ENCODE data around the gene NTN4. TPM values are rescaled to one million over a fixed set of nuclear protein-coding genes. Genes with fewer than 3 reads are reported as not detected.
A peak's percentile ranks its signal among the peaks of the same experiment; 100 is the strongest.
"Not testable (repeated sequence)": the region's sequence is repeated elsewhere in the genome, so short reads cannot be mapped to it uniquely, and the experiment has no call there.

The NTN4 gene
- polyA plus RNA-seq, 12 donors = 20.4 to 55.4 (median 50.0) TPM; not detected in 1

- no peak for DNase-seq
Observed at GRCh38 chr12:95671265-95671664, 119.3 kb downstream of the NTN4 start.

DNA sequence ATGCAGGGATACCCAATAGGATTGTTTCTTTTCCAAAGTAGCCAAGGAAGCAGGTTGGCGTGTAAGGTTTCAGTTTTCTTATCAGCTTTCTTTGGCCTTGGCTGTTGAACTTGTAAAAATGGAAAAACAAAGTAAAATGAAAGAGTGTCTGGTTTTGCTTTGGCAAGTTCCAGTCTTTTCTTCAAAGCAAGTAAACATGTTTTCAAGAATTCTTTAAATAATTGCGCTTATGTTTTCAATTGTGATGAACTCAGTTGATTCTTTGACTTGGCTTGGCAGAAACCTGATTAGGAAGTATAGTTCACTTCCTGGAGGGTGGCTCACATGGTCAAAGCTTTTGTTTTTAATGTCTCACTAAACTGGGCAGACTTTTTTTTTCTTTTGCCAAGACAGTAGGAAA is 127.0 kb downstream of the NTN4 start:
- DNase-seq = no peak

- DNase-seq = no peak
Observed at GRCh38 chr12:95661360-95661759, 129.2 kb downstream of the NTN4 start.

GRCh38 chr12:95658386-95658785 is 132.2 kb downstream of the NTN4 start:
- no peak for DNase-seq

- not testable (repeated sequence) for DNase-seq
Observed at GRCh38 chr12:95654665-95655064, 135.9 kb downstream of the NTN4 start.

- DNase-seq = no peak
Observed at GRCh38 chr12:95653771-95654546, 136.6 kb downstream of the NTN4 start.

DNA sequence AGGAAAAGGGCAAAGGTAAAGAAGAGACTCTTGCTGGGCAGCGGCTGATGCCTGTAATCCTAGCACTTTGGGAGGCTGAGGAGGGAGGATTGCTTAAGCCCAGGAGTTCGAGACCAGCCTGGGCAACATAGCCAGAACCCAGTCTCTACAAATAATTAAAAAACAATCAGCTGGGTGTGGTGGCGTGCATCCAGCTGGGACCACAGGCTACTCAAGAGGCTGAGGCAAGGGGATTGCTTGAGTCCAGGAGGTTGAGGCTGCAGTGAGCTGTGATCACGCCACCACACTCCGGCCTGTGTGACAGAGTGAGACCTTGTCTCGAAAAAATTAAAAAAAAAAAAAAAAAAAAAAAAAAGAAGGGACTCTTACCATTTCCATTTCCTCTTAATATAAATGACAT is 138.9 kb downstream of the NTN4 start:
- DNase-seq = no peak

DNA sequence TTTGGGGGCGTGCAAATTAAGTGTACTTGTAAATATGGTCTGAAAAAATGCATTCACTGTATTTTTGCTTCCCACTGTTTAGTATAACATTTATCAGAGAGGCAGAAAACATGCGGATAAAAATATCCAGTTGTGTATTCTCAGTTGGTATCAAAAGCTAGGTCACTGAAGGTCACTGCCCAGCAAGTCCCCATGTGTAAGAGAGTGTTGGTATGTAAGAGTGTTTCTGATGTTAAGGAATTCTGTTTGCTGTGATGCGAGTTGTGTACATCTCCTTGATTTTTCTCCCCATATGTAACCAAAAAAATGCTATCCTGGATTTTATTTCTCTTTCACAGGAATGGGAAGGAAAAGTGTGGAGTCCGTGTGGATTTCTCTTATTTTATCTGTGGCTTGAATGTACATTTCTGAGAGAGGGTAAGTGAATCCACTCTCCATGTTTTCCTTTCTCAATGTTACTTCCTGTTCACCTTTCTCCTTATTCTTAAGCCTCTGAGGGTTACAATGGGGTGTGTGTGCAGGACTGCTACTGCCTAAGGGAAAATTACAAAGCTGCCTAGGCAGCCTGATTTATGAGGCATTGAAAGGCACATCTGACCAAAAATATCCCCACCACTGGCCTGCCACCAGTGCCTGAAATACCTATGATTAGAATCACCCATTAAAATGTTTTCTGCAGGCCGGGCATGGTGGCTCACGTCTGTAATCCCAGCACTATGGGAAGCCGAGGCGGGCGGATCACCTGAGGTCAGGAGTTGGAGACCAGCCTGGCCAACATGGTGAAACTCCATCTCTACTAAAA is 141.4 kb downstream of the NTN4 start:
- DNase-seq = no peak

GRCh38 chr12:95646781-95647190 is 143.8 kb downstream of the NTN4 start:
- DNase-seq = peak; percentile 63

DNA sequence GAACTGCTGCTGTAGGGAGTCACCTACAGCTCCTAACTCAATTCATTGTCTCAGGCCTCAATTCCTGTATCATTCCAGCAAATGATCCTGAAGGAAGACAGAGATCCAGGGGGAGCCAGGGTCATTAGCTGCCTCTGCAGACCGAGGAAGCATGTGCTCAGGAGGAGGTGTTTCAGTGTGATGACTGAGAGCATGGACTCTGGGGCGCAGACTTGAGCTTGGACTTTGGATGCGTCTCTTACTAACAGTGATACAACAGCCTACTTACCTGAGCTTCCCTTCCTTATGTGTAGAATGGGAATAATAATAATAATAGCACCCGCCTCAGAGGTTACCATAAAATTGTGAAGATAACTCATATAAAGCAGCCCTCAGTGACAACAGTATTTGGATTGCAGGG is 147.3 kb downstream of the NTN4 start:
- DNase-seq = no peak

GRCh38 chr12:95642583-95642982 is 148.0 kb downstream of the NTN4 start:
- DNase-seq = no peak

- no peak for DNase-seq
Observed at GRCh38 chr12:95641299-95641952, 149.1 kb downstream of the NTN4 start.

- DNase-seq = no peak
Observed at GRCh38 chr12:95640516-95640915, 150.0 kb downstream of the NTN4 start.

- peak; percentile 87 for DNase-seq
Observed at GRCh38 chr12:95637471-95638155, 153.0 kb downstream of the NTN4 start.

- DNase-seq = no peak
Observed at GRCh38 chr12:95637010-95637409, 153.6 kb downstream of the NTN4 start.

DNA sequence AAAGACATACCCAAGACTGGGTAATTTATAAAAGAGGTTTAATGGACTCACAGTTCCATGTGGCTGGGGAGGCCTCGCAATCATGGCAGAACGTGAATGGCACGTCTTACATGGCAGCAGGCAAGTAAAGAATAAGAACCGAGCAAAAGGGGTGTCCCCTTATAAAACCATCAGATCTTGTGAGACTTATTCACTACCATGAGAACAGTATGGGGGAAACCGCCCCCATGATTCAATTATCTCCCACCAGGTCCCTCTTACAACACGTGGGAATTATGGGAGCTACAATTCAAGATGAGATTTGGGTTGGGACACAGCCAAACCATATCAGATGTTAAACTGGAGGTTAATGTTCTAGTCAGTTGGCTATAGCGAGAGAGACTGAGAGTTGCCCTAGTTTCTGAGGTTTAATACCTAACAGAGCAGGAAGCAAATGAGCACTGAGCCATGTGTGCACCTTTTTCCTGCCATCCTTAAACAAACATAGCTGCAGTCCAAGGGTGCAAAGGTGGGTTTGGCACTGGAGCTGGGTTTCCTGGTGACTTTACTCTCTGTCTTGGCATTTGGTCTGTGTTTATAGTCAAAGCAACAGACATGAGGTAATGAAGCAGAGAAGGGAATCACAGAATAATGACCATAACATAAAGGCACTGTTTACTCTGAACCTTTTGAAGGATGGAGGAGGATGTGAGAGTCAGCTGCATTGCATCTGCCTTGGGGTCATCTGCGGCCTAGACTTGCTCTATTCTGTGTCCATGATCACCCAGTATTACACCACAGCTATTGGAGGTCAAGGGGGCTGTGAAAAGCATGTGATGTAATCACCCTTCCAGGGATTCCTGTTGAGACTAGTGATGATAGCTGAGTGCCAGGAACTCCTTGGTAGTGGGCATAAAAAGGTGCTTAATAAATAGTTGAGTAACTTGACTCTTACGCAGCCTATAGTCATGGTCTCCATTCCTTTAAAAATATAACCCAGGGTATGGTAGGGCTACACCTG is 155.6 kb downstream of the NTN4 start:
- DNase-seq = no peak

DNA sequence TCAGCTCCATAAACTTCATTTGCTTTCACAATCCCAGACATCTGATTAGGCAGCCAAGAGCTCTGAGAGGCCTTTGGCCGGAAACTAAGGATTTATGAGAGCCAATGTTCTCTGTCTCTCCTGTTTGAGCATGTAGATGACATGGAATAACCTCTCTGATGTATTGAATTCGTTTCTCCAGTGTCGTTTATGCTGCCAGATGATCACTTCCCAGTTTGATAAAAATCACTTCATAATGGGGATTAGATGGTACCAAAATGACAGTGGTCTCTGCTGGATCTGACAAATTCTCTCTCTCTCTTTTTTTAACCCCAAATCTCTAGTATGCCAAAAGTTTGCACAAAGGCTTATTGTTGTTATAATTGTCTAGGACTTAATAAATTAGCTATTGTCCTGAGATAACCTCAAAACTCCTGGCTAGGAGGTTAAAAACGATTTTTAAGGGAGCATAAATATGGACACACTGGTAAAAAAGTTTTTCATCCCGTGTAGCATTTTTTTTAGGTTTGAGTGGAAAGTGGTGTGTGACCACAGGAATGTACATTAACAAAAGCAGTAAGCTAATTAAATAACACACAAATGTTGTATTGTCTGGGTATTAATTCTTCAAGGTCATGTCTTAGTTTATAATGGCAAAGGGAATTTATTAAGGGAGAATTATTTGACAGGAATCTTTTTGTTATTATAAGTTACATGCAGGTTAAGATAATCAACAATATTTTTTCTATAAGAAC is 156.7 kb downstream of the NTN4 start:
- DNase-seq = peak; percentile 59

DNA sequence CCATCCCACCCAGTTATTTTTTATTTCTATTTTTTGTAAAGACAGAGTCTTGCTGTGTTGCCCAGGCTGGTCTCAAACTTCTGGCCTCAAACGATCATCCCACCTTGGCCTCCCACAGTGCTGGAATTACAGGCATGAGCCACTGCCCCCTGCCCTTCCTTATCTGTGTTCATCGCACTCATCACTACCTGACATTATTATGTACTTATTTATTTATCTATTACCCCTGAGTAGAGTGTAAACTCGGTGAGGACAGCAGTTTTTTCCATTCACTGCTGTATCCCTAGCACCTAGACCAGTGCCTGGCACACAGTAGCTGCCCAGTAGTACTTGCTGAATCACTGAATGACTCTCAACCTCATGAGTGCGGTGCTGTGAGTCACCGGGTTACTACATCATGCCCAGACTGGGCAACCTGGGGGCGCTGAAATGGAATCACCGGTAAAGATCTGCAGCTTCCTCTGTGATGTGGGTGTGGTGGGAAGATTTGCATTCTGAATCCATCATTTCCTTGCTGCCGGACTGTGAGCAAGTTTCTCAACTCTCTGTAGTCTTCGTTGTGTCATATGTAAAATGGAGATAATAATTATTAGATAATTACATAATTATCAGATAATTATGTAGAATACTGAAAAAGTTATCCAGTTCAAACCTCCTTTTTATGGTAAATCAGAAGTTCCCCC is 157.4 kb downstream of the NTN4 start:
- no peak for DNase-seq

DNA sequence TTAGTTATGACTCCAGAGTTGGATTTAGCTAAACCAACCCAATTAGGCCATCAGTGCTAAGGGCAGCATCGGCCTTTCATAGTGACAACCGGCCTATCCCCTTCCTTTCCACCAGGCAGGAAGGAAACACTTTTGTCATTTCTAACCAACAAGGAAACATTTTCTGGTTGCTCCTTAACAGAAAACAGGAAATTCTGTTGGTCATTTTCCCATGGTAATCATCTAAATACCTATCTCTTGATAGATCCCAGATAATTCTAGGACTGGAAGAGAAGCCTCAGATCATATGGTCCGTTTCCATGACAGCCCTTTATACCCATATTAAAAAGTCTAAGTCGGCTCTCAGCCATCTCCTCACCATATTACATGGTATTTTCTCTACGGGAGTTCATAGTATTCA is 160.1 kb downstream of the NTN4 start:
- no peak for DNase-seq

Measured in muscle of arm (tissue), 12 donors.